Psoas muscle (tissue), 8 donors: ENCODE results near the gene C12orf60. TPM values are rescaled to one million over a fixed set of nuclear protein-coding genes. Genes with fewer than 3 reads are reported as not detected.

Experiments
- ATAC-seq, 4 donors: fragments of 200-7000 bp; cut with Tn5 transposase; one replicate each; pipeline ENCODE4 v1.9.1; 2020; ENCODE audit warnings: moderate library complexity in 3 of 4, mild to moderate bottlenecking in 2 of 4
- DNase-seq, 2 donors: peaks; one replicate each; pipeline ENCODE4 v3.0.0-alpha.2; 2020
- H3K27ac ChIP-seq: fragments of 200-600 bp; one replicate; pipeline ENCODE4 v1.8.0; 2022
- H3K27me3 ChIP-seq, 3 donors: fragments of 200-600 bp in 1 of 3; one replicate each; pipeline versions ENCODE4 v1.6.1 to v1.8.0; 2013 to 2022; ENCODE audit warnings: low read length in 2 of 3, mild to moderate bottlenecking in 2 of 3, moderate library complexity in 1 of 3; ENCODE audit not compliant: insufficient read depth in 3 of 3
- H3K36me3 ChIP-seq, 2 donors: fragments of 200-600 bp in 1 of 2; one replicate each; pipeline versions ENCODE4 v1.6.1 to v1.8.0; 2013 to 2022; ENCODE audit warnings: low read depth in 1 of 2, mild to moderate bottlenecking in 1 of 2, moderate library complexity in 1 of 2; ENCODE audit not compliant: insufficient read depth in 1 of 2
- H3K4me1 ChIP-seq: fragments of 200-600 bp; one replicate; pipeline ENCODE4 v1.8.0; 2022
- H3K4me3 ChIP-seq: fragments of 200-600 bp; one replicate; pipeline ENCODE4 v1.8.0; 2022; ENCODE audit warnings: mild to moderate bottlenecking
- H3K9me3 ChIP-seq: fragments of 200-600 bp; one replicate; pipeline ENCODE4 v1.8.0; 2022
- WGBS, 3 donors: extraction: QIAGEN DNeasy Blood & Tissue Kit; methylation state at CpG; one replicate each; pipeline versions ENCODE4 v1.1.6 to v1.1.7; 2013; 5-methylcytosine and 5-hydroxymethylcytosine counted together
- intact Hi-C, 2 donors: fragments of 100-400 bp; cut with DNase I; formaldehyde crosslinking; loops; one replicate each; pipeline versions ENCODE4 v1.11.0 to v1.14.2; 2022
- polyA plus RNA-seq, 3 donors: library from polyadenylated mRNA; stranded (reverse); fragments of 200-250 nt; gene quantifications; one replicate each; pipeline ENCODE4 v1.2.3, GENCODE V29; 2013
- total RNA-seq, 4 donors: library from RNA; stranded (reverse); fragmentation: NEBNext Ultra II Directional in 2 of 4; extraction: Animal tissue kit (Norgen Biotek cat#: 25700) in 2 of 4; gene quantifications; one replicate each; pipeline versions ENCODE4 v1.2.1 to v1.2.4, GENCODE V29; 2021 to 2023
- TF ChIP-seq, protein P1 (sequence below): fragments of 200-600 bp; IDR thresholded peaks from one replicate; pipeline ENCODE4 v1.8.0; 2022; ENCODE audit warnings: antibody characterized with exemption
- donor health status: healthy with polysubstance abuse.
- donor health status: DM: no; HTN: no; CAD: no; lungs with moderate emphysema.
- donor health status: Bipolar disorder and iron deficiency.
- donor health status: healthy.
- donor health status: DM: yes; HTN: yes; CAD: no.
- donor health status: DM: no; HTN: no; CAD: no.
- donor health status: DM: no; HTN: no; CAD: no.
- donor health status: DM: yes; HTN: yes; CAD: no.

The C12orf60 gene
- total and polyA plus RNA-seq, 7 donors: 0.49 to 4.0 (median 1.8) TPM

DNA sequence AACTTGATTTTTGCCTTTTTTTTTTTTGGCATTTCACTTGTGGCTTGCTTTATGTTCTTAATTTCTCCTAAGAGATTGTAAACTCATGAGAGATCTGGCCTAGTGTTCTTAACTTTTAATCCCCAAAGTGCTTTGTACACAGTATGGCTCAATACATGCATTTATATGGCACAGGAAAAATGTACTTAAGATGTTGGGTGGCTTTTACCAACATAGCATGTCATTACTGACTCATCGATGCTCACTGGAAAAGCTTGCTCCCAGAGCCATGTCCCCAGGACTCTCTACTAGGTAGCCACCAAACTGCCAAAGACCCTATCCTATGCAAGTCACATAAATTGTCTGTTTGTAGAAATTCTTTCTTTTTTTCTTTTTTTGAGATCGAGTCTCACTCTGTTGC is 23.6 kb downstream of the C12orf60 start:
- H3K27ac ChIP-seq: no peak overlapping the region
- no peaks in the 10 kb centered on the region for H3K9me3 ChIP-seq
- intact Hi-C loops: no loop called here
- H3K36me3 ChIP-seq: no peaks in the 10 kb centered on the region
- 96 to 98% (median 96%) methylated on average over 2 of the region's 2 CpGs for WGBS, 3 donors
- no peak overlapping the region for H3K4me3 ChIP-seq
- TF ChIP-seq, protein P1, sequence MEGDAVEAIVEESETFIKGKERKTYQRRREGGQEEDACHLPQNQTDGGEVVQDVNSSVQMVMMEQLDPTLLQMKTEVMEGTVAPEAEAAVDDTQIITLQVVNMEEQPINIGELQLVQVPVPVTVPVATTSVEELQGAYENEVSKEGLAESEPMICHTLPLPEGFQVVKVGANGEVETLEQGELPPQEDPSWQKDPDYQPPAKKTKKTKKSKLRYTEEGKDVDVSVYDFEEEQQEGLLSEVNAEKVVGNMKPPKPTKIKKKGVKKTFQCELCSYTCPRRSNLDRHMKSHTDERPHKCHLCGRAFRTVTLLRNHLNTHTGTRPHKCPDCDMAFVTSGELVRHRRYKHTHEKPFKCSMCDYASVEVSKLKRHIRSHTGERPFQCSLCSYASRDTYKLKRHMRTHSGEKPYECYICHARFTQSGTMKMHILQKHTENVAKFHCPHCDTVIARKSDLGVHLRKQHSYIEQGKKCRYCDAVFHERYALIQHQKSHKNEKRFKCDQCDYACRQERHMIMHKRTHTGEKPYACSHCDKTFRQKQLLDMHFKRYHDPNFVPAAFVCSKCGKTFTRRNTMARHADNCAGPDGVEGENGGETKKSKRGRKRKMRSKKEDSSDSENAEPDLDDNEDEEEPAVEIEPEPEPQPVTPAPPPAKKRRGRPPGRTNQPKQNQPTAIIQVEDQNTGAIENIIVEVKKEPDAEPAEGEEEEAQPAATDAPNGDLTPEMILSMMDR: no peak
- H3K27me3 ChIP-seq: no peaks in the 10 kb centered on the region
- H3K4me1 ChIP-seq: no peaks in the 10 kb centered on the region
- no peak for DNase-seq
- ATAC-seq: no peak

DNA sequence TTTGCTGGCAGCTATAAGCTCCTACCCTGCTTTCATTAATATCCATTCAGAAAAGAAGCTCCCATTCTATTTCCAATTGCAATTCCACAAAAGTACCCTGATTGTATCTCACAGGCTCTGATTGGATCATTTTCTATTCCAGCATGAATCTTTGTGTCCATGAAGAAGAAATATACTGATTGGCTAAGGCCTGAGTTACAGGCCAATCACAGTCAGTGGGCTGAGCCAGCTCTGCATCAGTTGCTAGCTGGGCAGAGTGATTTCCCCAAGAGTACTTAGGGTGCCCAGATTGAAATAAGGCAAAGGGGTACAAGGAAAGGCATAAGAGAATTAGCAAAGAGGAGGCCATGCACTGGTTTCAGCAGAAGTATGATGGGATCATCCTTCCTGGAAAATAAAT is 25.4 kb downstream of the C12orf60 start:
- no peaks in the 10 kb centered on the region for H3K4me1 ChIP-seq
- intact Hi-C loops: no loop called here
- H3K36me3 ChIP-seq: no peaks in the 10 kb centered on the region
- H3K27me3 ChIP-seq: no peaks in the 10 kb centered on the region
- DNase-seq: no peak
- TF ChIP-seq, protein P1: no peak
- no peak for ATAC-seq
- no peak overlapping the region for H3K4me3 ChIP-seq
- H3K27ac ChIP-seq: no peak overlapping the region
- H3K9me3 ChIP-seq: no peaks in the 10 kb centered on the region

DNA sequence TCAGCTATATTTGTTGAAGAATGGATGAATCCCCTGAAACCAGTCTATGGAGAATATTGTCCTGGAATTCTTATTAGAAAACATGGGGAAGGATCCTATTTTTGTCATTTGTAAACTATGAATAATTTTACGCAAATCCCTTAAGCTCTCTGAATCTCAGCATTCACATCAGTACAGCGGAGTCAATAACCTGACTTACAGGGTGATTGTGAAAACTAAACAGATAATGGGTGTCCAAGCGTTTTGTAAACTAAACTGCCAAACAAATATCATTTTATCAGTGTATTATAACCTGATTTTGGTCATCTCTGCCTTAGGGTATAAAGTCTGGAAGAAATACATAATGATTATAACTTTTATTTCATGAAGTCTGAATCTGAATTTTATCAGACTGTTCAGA is 29.9 kb downstream of the C12orf60 start:
- H3K27ac ChIP-seq: no peak overlapping the region
- H3K9me3 ChIP-seq: no peaks in the 10 kb centered on the region
- no peaks in the 10 kb centered on the region for H3K27me3 ChIP-seq
- H3K36me3 ChIP-seq: no peaks in the 10 kb centered on the region
- no peak for DNase-seq
- intact Hi-C loops: no loop called here
- WGBS, 3 donors: 87 to 92% (median 90%) methylated on average over 3 of the region's 3 CpGs
- H3K4me3 ChIP-seq: no peak overlapping the region
- no peak for ATAC-seq
- H3K4me1 ChIP-seq: peaks cover 16% of the 10 kb centered on the region
- TF ChIP-seq, protein P1: no peak

DNA sequence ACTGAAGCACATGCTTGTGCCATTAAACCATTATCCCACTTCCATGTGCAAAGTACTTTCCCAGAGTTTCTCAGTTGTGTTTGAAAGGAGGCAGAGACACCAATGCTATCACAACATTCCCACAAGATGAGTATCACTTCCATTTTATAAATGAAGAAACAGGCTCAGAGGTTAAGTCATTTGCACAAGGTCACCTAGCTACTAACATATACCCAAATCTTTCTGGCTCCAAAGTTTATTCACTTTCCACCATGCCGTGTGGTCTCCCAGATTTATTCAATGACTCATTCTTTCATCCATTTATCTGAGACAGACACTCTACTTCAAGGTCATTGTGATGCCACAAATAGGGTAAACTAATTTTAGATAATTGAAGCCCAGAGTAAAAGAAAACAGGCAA is 30.5 kb downstream of the C12orf60 start:
- H3K9me3 ChIP-seq: no peaks in the 10 kb centered on the region
- WGBS, 3 donors: 10 to 21% (median 20%) methylated on average over 1 of the region's 1 CpG
- no peak overlapping the region for H3K27ac ChIP-seq

DNA sequence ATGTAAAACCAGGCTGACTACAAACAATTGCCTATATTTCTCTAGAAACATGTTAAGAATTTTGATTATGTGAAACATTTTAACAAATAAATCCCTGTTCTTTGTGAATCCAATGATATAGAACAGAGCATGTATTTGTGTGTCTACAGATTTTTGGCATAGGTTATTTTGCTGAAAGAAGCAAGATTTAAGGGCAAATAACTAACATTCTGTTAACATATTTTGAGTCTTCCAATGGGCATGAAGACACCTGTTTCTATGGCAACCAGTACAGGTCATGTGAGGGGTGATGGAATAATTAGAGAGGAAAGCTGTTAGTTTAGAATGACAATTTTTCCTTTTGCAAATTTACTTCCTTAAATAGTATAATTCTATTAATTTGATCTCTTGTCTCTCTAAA is 31.0 kb downstream of the C12orf60 start:
- Histone ChIP-seq H3K27ac (no peak overlapping the region), H3K4me3 (no peak overlapping the region), H3K36me3 (no peaks in the 10 kb centered on the region), H3K9me3 (no peaks in the 10 kb centered on the region), H3K27me3 (no peaks in the 10 kb centered on the region), H3K4me1 (peaks cover 16% of the 10 kb centered on the region)
- no peak for ATAC-seq
- TF ChIP-seq, protein P1: no peak
- intact Hi-C loops: no loop called here
- no peak for DNase-seq

More for the DNA sequence above, 30.5 kb downstream of the C12orf60 start:
- H3K27me3 ChIP-seq: no peaks in the 10 kb centered on the region
- H3K36me3 ChIP-seq: no peaks in the 10 kb centered on the region
- intact Hi-C loops: no loop called here
- H3K4me3 ChIP-seq: no peak overlapping the region
- peak in 2 of 4 donors; percentile 46 to 53 for ATAC-seq
- H3K4me1 ChIP-seq: peaks cover 16% of the 10 kb centered on the region
- TF ChIP-seq, protein P1: no peak
- DNase-seq: no peak
